Stimulated activated CD4-positive, alpha-beta T cell treated with anti-CD3 and anti-CD28 coated beads, Interleukin-12 subunit alpha, Interleukin-12 subunit beta, amount 100 ng/mL, for 48 hours (primary cell): ENCODE measurements around the gene PBX1.

Experiments used
- DNase-seq, 3 donors: peaks; one replicate each; pipeline ENCODE4 v3.0.0-alpha.2; 2020; ENCODE audit warnings: low read depth in 2 of 3, low spot score in 1 of 3

PBX1 gene

DNA sequence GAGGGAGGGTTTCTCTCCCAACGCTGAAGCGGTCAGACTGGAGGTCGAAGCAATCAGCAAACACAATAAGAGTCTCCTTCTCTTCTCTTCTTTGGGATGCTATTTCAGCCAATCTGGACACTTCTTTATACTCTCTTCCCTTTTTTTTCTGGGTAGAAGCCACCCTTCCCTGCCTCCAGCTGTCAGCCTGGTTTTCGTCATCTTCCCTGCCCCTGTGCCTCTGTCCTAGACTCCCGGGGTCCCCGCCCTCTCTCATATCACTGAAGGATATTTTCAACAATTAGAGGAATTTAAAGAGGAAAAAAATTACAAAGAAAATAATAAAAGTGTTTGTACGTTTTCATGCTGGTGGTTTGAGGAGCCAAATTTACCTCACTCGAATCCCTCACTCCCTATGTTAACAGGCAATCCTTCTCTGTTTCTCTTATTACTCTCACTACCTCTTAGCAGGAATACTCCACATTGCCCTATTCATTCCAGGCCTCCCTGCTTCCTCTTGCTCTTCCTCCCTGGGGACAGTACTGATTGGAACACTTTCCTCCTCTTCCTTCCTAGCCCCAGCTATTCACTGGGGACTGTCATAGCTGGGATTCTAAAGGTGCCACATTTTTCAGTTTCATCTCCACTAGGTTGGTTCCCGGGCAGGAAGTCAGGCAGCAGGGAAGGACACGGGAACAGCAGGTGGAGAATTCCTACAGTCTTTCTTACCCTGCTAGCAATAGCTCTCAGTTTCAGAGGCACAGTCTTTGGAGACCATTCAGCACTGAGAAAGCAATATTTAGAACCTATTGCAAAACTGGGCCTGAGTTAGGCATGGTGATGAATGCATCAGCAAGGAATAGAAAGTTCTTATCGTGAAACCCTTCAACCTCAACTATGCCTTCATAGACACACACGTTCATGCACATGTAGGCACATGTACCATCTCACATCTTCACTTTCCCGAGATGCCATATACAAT is 288.0 kb downstream of the PBX1 start:
- no peak for DNase-seq

DNA sequence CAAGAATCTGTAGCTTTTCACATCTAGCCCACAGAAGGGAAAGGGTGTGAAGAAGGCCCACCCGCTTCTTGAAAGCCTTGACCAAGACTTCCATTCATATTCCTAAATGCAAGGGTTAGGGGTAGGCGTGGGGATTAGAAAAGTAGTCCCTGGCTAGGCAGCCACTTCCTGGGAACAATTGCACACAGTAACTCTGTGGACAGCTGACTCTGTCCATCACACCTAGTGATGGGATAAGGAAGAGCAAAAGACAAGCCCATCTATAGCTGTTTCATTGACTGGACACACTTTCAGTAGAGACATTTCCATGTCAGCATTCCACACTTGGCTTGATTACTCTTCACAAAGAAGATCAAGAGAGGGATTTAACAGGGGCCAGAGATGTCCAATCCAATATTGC is 294.2 kb downstream of the PBX1 start:
- no peak for DNase-seq

DNA sequence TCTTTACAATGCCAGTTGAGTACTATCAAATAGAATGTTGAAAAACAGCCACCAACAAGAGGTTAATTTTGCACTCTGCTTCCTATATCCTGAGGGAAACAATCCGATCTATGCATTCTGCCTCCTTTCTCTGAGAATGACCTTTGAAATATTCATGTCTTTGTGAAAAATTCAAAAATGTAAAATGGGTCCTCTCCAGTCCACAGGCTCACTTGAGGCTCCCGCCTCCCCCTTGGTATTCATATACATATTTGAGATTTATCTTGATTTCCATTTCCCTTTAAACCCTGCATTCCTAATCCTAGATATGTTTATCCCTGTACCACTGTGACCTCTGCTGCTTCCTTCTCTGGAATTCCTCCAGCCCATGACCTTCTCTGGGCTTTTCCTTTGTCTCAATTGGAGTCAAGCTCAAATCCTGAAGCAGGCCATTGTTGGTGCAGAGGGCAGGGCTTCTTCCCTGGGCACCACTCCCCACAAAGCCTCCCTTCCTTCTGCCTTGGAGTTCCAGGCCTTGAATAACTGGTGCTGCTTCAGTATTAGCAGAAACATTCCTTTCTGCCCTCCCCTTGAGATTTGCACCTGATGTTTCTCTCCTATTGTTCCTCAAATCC is 296.8 kb downstream of the PBX1 start:
- DNase-seq = no peak

DNA sequence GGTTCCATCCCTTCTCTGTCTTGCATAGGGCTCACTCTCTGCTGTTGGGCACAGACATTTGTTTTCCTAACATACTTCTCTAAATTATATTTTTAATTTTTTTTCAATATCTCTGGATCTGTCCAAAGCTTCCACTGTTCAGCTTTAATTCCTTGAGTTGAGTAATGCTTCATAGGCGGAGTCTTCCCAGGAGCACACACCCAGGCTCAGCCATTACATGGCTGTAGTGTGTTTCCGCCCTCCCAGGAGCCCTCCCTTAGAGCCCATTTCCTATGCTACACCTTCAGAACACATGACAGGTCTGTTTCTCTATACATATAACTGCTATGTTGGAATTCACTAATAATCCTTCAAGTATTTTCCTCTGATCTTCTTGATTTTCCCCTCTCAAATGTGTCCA is 297.4 kb downstream of the PBX1 start:
- DNase-seq = no peak

DNA sequence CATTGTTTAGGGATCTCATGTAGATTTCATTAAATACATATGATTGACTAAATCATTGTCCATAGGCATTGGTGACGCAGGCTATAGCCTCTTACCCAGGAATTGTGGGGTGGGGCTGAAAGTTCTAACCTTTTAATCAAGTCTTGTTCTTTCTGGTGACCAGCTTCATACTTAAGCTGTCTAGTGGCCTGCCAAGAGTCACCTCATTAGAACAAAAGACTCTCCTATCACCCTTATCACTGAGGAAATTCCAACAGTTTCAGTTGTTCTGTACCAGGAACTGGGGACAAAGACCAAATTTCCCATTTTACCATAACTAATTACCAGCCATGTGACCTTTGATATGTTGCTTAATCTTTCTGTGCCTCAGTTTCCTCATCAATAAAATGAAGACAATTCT is 298.5 kb downstream of the PBX1 start:
- DNase-seq = no peak

DNA sequence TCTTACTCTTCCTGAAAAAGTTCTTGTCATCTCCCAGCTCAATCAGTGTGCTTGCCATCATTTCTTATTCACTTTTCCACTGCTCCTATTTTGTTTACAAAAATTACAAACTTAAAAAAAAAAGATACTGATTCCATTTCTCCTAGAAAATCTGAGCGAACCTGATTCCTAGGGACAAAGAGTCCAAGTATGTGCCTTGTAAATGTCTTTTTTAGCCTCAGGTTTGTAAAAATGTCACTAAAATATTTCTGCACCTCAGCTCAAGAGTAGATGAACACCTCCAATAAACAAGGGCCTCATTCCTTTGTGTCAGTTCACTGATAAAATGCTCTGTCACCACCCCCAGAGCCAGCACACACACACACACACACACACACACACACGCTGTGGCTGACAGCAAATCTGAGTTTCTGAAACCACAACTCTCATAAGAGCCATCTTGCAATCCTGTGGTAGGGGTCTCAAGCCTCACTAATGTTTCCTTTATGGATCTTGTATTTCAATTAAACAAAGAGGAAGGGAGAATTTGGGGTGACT is 299.2 kb downstream of the PBX1 start:
- no peak for DNase-seq

DNA sequence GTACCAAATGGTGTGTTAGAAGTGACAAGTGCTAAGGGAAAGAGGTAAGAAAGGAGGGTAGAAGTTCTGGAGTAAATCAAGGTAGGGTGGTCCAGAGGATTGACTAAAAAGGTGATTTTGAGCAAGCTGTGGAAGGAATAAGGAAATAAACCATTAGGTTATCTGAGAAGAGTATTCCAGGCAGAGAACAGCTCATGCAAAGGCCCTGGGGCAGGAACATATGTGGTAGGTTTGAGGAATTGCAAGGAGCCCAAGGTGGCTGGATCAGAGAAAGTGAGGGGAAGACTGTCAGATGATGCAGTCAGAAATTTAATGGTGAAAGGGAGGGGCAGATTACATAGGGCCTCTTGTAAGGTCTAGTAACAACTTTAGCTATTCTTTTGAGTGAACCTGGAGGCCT is 302.6 kb downstream of the PBX1 start:
- DNase-seq = no peak

DNA sequence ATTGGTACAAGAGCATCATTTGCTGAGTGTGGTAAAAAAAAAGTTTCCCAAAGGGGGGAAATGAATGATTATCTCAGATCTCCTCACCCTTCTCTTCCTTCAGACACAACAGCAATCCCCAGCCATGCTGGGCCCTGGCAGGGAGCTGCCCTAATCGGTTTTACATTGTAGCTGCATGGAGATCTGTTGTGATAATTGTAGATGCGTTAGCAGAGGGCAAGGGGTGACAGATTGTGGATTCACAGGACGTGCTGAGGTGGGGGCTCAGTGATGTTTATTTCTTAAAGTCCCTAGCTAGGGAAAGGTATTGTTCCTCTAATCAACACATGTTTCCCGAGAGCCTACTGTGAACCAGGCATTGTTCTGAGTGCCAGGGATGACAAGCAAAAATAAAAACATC is 304.1 kb downstream of the PBX1 start:
- no peak for DNase-seq

DNA sequence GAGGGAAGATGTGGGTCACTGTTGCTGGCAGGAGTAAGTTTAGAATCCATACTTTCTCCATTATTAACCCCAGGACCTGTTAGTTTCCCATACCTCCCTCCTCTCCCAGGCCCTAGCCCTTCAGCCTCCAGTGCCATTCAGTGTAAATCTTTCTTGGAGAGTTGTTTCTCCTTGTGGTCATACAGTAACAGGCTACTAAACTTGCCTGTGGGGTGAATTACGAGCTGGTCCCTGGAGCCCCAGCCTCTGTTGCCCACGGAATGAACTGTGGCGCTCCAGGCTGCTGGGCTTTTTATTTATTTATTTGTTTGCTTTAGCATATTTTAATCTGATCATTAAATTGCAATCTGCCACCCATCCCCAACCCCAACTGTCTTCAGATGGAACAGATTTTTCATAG is 305.2 kb downstream of the PBX1 start:
- DNase-seq = no peak

DNA sequence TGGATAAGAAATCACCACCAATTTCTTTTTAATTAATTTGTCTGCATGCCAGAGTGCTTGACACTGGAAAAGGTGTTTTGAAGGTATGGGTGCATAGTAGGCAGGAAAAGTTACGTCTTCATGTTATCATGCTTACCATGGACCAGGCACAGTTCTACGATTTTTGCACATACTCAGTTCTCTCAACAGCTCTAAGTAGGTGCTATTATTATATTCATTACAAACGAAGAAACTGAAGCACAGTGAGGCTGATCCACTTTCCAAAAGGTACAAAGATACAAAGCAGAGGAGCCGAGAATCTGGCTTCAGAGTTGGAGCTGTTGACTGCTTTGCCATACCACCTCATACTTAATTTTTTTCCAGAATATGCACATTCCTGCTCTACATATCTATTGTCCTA is 306.4 kb downstream of the PBX1 start:
- DNase-seq = no peak

DNA sequence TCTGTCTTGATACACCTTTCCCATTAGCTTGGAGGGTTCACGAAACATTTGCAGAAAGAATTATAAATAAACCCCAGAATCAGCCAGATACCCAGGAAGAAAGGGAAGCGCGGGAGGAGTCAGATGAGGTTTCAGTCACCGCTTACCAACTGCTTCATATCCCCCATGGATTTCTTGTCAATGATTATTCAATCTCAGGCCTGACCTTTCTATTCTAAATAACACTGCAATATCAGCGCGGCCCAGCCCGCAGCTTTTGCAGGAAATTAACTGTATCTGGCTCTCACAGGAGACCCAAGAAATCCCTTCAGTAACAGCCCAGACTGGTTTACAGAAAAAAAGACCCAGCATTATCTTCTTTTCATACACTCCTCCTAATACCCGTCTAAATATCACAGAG is 308.6 kb downstream of the PBX1 start:
- DNase-seq = no peak

DNA sequence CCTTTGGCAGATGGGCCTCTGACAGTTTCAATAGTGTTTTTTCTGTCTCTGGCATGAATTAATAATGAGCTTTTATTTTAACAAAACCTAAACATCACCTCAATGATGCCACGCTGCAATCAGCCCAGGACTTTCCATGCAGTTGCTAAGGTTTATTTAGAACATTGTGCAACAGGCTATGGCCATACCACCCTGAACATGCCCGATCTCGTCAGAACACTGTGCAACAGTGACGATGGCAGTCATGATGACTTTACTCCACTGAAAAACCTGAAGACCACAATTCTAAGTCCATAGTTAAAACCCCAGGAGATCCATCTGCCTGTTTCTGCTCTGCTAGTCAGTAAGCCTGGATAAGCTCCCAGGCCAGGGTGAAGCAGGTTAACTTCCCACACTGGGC is 310.0 kb downstream of the PBX1 start:
- no peak for DNase-seq

DNA sequence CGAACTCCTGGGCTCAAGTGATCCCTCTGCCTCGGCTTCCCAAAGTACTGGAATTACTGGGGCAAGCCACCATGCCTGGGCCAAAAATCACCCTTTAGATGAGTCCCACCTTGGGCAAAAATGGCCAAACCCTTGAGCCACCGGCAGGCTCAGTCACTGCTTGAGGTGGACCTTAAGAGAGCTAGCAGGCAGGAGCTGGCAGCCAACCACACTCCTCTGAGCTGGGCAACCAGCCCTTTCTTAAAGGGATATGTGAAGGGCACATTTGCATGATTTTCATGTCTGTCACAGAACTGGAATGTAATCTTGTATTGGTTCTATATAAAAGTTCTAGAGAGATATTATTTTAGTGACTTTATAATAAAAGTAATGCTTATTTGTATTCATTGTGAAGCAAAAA is 316.5 kb downstream of the PBX1 start:
- no peak for DNase-seq

DNA sequence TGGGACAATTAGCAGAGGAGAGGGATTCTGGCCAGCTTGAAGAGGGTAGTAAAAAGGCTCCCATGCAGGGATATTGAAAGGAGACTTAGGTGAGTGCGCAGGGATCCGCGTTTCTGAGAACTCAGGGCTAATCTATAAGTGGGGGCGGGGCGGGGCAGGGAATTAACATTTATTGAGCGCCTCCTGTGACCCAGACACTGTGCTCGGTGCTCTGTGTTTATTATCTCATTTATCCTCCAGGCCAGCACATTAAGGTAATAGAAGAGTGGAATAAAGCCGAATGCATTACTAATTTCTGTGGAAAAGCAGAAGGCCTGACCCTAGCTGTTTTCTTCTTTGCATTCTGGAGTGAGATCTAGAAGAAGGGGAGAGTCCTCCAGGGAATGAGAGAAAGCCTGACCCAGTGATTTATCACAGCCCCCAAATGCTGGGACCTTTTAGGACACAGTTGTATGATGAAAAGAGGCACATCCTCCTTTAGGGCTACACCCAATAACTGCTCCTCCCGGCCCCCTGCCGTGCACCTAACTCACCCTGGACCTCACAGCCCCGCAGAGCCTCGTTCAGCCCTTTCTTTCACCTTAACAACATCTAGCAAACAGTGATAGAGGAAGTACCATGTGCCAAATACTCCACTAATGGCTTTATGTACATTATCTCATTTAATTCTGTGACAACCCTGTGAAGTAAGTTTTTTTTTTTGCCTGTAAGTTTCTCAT is 317.6 kb downstream of the PBX1 start:
- DNase-seq = no peak

DNA sequence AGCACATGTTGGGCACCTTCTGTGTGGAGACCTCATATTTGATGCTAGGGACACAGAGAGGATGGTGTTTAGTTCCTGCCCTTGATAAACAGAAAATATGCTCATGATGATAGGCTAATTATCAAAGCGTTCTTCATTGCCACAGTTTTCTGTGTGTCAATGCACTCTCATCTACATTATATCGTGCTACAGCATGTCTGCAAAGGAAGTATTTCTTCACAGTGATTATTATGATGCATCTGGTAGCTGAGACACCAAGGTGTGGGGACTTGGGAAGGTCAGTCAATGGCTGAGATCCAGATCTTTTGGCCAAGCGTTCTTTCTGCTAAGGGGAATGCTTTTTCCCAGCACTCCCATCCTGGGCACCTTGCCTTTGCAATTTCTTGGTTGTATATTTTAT is 321.2 kb downstream of the PBX1 start:
- no peak for DNase-seq

DNA sequence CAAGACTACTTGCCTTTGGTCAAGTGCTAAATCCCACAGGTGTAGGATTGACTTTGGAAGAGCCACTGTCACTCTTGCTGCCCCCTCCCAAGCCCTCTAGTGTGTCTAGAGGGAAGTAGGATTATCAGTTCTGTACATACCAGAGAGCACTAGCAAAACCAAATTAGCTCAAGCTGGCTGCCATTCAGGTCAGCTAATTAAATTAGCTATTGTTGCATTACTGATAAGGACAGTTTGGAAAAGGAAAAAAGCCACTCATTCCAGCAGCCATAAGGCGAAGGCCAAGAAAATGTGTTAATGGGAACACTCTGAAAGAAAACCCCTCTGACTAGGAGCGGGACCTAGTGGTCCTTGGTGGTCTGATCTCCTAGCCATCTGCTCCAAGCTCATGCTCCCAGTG is 321.7 kb downstream of the PBX1 start:
- DNase-seq = no peak

DNA sequence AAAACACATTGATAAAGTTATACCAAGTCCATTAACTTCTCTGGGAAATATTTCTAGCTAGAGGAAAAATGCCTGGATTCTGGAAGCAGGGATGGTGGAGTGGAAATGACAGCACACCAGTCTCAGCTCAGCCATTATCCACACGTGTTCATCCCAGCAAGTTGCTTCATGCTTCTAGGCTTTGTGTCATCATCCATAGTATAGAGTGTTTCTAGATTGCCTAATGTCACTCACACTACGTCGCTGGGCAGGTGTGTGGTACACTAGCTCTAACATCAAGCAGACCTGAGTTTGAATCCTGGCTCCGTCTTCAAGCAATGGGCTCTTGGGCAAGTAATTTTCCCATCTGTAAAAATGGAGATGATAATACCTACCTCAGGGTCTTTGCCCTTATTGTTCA is 326.3 kb downstream of the PBX1 start:
- DNase-seq = no peak

DNA sequence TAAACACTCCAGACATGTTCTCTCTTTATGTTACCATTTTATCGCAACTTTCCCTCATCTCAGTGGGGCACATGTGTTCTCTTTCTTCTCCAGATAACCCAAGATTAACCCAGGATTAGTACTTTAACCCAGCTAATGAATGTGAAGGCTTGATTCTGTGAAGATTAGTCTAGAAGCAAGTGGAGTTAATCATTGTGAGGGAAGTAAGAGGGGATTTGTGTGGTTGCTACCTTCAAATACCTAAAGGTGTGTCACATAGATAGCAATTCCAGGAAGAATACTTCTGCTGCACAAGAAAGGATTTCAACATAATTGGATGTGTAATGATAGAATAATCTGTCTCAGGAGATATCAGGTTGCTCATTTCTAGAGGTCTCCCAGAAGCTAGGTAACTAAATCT is 327.1 kb downstream of the PBX1 start:
- DNase-seq = no peak

DNA sequence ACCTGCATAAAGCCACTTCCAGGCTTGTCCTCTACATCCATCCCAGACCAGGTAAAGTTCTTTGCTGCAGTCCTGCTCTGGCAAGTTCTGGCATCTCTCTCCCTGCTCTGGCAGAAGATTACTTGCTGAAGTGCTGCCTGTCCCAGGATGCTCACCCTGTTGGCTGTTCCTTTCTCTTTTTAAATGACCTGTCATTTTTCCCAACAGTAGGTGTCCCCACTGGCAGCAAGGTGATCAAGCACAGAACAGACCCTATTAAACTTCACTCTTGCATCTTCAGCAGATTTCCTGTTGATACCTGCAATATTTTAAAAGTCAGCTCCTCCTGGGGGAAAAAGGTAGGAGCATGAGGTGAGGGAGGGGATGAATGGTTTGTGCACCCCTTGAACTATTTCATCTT is 332.6 kb downstream of the PBX1 start:
- no peak for DNase-seq

DNA sequence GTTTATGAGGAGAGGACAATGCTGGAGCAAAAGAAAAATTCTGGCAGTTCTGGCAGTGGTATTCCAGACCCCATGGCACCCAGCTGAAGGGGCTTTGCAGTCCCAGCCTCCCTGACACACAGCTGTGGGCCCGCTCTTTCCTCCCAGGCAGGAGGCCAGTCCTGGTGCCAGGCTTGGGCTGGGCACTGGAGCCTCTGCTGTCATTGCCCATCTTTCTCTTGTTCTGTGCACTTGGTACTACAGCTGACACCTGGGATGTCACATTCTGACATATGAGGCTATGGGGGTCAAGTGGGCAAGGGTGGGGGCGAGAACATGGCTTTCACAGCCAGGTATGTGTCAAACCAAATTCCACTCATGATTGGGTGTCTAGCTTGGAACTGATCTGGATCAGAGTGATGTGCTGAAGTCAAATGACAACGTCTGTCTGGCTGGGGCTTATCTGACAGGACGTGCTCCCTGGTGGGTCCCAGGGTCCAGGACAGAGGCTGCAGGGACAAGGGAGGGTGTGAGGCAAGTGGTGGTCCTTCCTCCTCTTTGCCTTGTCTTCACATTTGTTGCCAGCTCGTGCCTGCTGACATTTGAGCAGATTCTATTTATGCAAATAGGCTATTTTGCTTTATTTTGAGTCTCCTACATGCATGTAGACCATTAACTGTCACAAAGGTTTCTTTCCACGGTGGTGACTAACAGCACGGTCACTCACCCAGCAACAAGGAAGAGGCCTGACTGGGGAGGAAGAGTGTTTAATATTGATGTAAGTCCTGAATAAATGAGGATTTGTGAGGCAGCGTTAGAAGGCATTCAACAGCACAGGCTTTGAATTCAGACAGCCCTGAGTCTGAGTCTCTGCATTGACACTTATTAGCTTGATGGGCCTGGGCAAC is 336.3 kb downstream of the PBX1 start:
- no peak for DNase-seq

DNA sequence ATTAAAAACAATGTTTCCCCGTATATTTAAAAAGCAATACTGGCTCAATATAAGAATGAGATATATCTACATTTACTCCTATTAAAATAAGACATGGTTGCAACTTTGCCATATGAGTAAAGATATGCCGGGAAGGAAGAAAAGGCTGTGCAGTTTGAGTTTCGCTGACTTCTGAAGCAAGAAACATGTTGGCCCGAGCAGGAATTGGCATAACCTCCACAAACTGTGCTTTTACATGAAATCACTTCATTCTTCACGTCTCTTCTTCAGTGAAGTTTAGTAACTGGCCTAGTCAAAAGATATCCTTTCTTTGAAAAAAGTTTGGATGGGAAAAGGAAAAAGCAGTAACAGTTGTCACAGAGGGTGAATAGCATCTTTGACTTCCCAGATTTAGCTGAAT is 342.0 kb downstream of the PBX1 start:
- no peak for DNase-seq
